ENCODE results near the gene AP3B1.
"Not testable (repeated sequence)": the region's sequence is repeated elsewhere in the genome, so short reads cannot be mapped to it uniquely, and the experiment has no call there.

Gene AP3B1

GRCh38 chr5:78243091-78243490 is 51.4 kb downstream of the AP3B1 start:
- DNase-seq (ENCODE audit: low read depth, low spot score) = no peak

- DNase-seq (ENCODE audit: low read depth, low spot score) = no peak
Observed at GRCh38 chr5:78242001-78242400, 52.5 kb downstream of the AP3B1 start.

GRCh38 chr5:78237911-78238310 is 56.6 kb downstream of the AP3B1 start:
- DNase-seq (ENCODE audit: low read depth, low spot score) = no peak

GRCh38 chr5:78236046-78236445 is 58.5 kb downstream of the AP3B1 start:
- DNase-seq (ENCODE audit: low read depth, low spot score) = no peak

- no peak for DNase-seq (ENCODE audit: low read depth, low spot score)
Observed at GRCh38 chr5:78235289-78235688, 59.2 kb downstream of the AP3B1 start.

GRCh38 chr5:78234804-78235203 is 59.7 kb downstream of the AP3B1 start:
- no peak for DNase-seq (ENCODE audit: low read depth, low spot score)

- DNase-seq (ENCODE audit: low read depth, low spot score) = no peak
Observed at GRCh38 chr5:78232163-78232562, 62.3 kb downstream of the AP3B1 start.

GRCh38 chr5:78224358-78224757 is 70.1 kb downstream of the AP3B1 start:
- no peak for DNase-seq (ENCODE audit: low read depth, low spot score)

GRCh38 chr5:78221964-78222451 is 72.5 kb downstream of the AP3B1 start:
- no peak for DNase-seq (ENCODE audit: low read depth, low spot score)

GRCh38 chr5:78221467-78221866 is 73.0 kb downstream of the AP3B1 start:
- no peak for DNase-seq (ENCODE audit: low read depth, low spot score)

GRCh38 chr5:78215972-78216371 is 78.5 kb downstream of the AP3B1 start:
- no peak for DNase-seq (ENCODE audit: low read depth, low spot score)

GRCh38 chr5:78215565-78215964 is 78.9 kb downstream of the AP3B1 start:
- no peak for DNase-seq (ENCODE audit: low read depth, low spot score)

GRCh38 chr5:78213799-78214198 is 80.7 kb downstream of the AP3B1 start:
- DNase-seq (ENCODE audit: low read depth, low spot score) = no peak

- DNase-seq (ENCODE audit: low read depth, low spot score) = no peak
Observed at GRCh38 chr5:78211052-78211451, 83.4 kb downstream of the AP3B1 start.

- DNase-seq (ENCODE audit: low read depth, low spot score) = no peak
Observed at GRCh38 chr5:78204241-78204640, 90.3 kb downstream of the AP3B1 start.

GRCh38 chr5:78203815-78204214 is 90.7 kb downstream of the AP3B1 start:
- DNase-seq (ENCODE audit: low read depth, low spot score) = no peak

GRCh38 chr5:78190402-78190801 is 104.1 kb downstream of the AP3B1 start:
- DNase-seq (ENCODE audit: low read depth, low spot score) = no peak

GRCh38 chr5:78188681-78189080 is 105.8 kb downstream of the AP3B1 start:
- not testable (repeated sequence) for DNase-seq (ENCODE audit: low read depth, low spot score)

- DNase-seq (ENCODE audit: low read depth, low spot score) = no peak
Observed at GRCh38 chr5:78187172-78187571, 107.3 kb downstream of the AP3B1 start.

GRCh38 chr5:78182838-78183237 is 111.7 kb downstream of the AP3B1 start:
- DNase-seq (ENCODE audit: low read depth, low spot score) = no peak

GRCh38 chr5:78178356-78178755 is 116.1 kb downstream of the AP3B1 start:
- no peak for DNase-seq (ENCODE audit: low read depth, low spot score)

GRCh38 chr5:78170335-78170734 is 124.2 kb downstream of the AP3B1 start:
- DNase-seq (ENCODE audit: low read depth, low spot score) = not testable (repeated sequence)

GRCh38 chr5:78162253-78162862 is 132.1 kb downstream of the AP3B1 start:
- peak; percentile 2 for DNase-seq (ENCODE audit: low read depth, low spot score)

GRCh38 chr5:78157001-78157400 is 137.5 kb downstream of the AP3B1 start:
- DNase-seq (ENCODE audit: low read depth, low spot score) = no peak
